DOHH2 (cell line): ENCODE data around the gene MICAL2.

Experiments
- H3F3A ChIP-seq: fragments of 200-600 bp; sonication (generic), shearing (Covaris generic); 2 replicates; pipeline ENCODE4 v1.6.0; 2016; ENCODE audit warnings: antibody characterized with exemption, mild to moderate bottlenecking; ENCODE audit not compliant: control insufficient read depth, insufficient read depth
- H3K27ac ChIP-seq: fragments of 200-600 bp; sonication (generic); 2 replicates; pipeline ENCODE4 v1.5.1; 2014; ENCODE audit warnings: low read depth, mild to moderate bottlenecking, low read length, moderate library complexity
- H3K27me3 ChIP-seq: fragments of 200-600 bp; sonication (generic); 2 replicates; pipeline ENCODE4 v1.6.1; 2014; ENCODE audit warnings: mild to moderate bottlenecking, low read length, mixed read lengths; ENCODE audit not compliant: control insufficient read depth
- H3K36me3 ChIP-seq: fragments of 200-600 bp; sonication (generic); 2 replicates; pipeline ENCODE4 v1.6.1; 2014; ENCODE audit warnings: mild to moderate bottlenecking, low read length, moderate library complexity, mixed read lengths; ENCODE audit not compliant: control insufficient read depth
- H3K4me1 ChIP-seq: fragments of 200-600 bp; sonication (generic); 2 replicates; pipeline ENCODE4 v1.6.1; 2014; ENCODE audit warnings: mild to moderate bottlenecking, low read length, mixed read lengths; ENCODE audit not compliant: control insufficient read depth
- H3K4me2 ChIP-seq: fragments of 200-600 bp; sonication (generic); 2 replicates; pipeline ENCODE4 v1.6.0; 2014; ENCODE audit warnings: mild to moderate bottlenecking, low read length, moderate library complexity
- H3K4me3 ChIP-seq: fragments of 200-600 bp; sonication (generic); 2 replicates; pipeline ENCODE4 v1.5.1; 2014; ENCODE audit warnings: mild to moderate bottlenecking, low read length, mixed read lengths
- H3K79me2 ChIP-seq: fragments of 200-600 bp; sonication (generic); 2 replicates; pipeline ENCODE4 v1.6.1; 2014; ENCODE audit warnings: mild to moderate bottlenecking, low read length, mixed read lengths; ENCODE audit not compliant: control insufficient read depth
- H3K9me2 ChIP-seq: fragments of 200-600 bp; sonication (generic); replicated peaks from 2 replicates; pipeline ENCODE4 v1.6.1; 2014; ENCODE audit warnings: mild to moderate bottlenecking, low read length, mixed read lengths; ENCODE audit not compliant: control insufficient read depth
- H3K9me3 ChIP-seq: fragments of 200-600 bp; sonication (generic); 2 replicates; pipeline ENCODE4 v1.6.1; 2014; ENCODE audit warnings: antibody characterized with exemption, low read length, mixed read lengths; ENCODE audit not compliant: control insufficient read depth, insufficient read depth
- H4K20me1 ChIP-seq: fragments of 200-600 bp; sonication (generic); 2 replicates; pipeline ENCODE4 v1.6.0; 2014; ENCODE audit warnings: low read depth, mild to moderate bottlenecking, antibody characterized with exemption, low read length, moderate library complexity; ENCODE audit not compliant: control insufficient read depth, insufficient read depth
- CTCF ChIP-seq: fragments of 200-600 bp; sonication (generic); IDR thresholded peaks from one replicate; pipeline ENCODE4 v1.5.1; 2014; ENCODE audit warnings: antibody characterized with exemption, mild to moderate bottlenecking, low read depth, low read length; ENCODE audit not compliant: poor library complexity, severe bottlenecking
- EZH2phosphoT487 ChIP-seq: fragments of 200-600 bp; sonication (generic); IDR thresholded peaks from 2 replicates; pipeline ENCODE4 v1.6.1; 2017; ENCODE audit warnings: borderline replicate concordance, mild to moderate bottlenecking, antibody characterized with exemption, low read length, moderate library complexity, mixed read lengths

MICAL2 gene

GRCh38 chr11:12235947-12236743 is 125.8 kb downstream of the MICAL2 start:
- Histone ChIP-seq H3K4me1 (no peaks in the 10 kb centered on the region), H4K20me1 (no peaks in the 10 kb centered on the region), H3K9me2 (no peaks in the 10 kb centered on the region), H3K4me2 (no peak overlapping the region), H3F3A (no peaks in the 10 kb centered on the region), H3K79me2 (no peaks in the 10 kb centered on the region), H3K27me3 (no peaks in the 10 kb centered on the region), H3K9me3 (no peaks in the 10 kb centered on the region), H3K4me3 (no peak overlapping the region), H3K36me3 (no peaks in the 10 kb centered on the region), H3K27ac (no peak overlapping the region)
- TF ChIP-seq EZH2phosphoT487: no peak
- peak; percentile 66 for TF ChIP-seq CTCF

GRCh38 chr11:12236744-12237101 is 126.3 kb downstream of the MICAL2 start:
- no peak overlapping the region for H3K27ac ChIP-seq

GRCh38 chr11:12237381-12237784 is 127.0 kb downstream of the MICAL2 start:
- Histone ChIP-seq H3K27me3 (no peaks in the 10 kb centered on the region), H4K20me1 (no peaks in the 10 kb centered on the region), H3K4me1 (no peaks in the 10 kb centered on the region), H3F3A (no peaks in the 10 kb centered on the region), H3K4me2 (no peak overlapping the region), H3K9me3 (no peaks in the 10 kb centered on the region), H3K79me2 (no peaks in the 10 kb centered on the region), H3K4me3 (no peak overlapping the region), H3K27ac (no peak overlapping the region), H3K36me3 (no peaks in the 10 kb centered on the region), H3K9me2 (no peaks in the 10 kb centered on the region)
- TF ChIP-seq CTCF (no peak), EZH2phosphoT487 (no peak)

More at GRCh38 chr11:12236744-12237101, 126.3 kb downstream of the MICAL2 start:
- Histone ChIP-seq H3K4me2 (no peak overlapping the region), H3K9me3 (no peaks in the 10 kb centered on the region), H3K4me3 (no peak overlapping the region), H4K20me1 (no peaks in the 10 kb centered on the region), H3K4me1 (no peaks in the 10 kb centered on the region), H3K27me3 (no peaks in the 10 kb centered on the region), H3K9me2 (no peaks in the 10 kb centered on the region), H3K79me2 (no peaks in the 10 kb centered on the region), H3K36me3 (no peaks in the 10 kb centered on the region), H3F3A (no peaks in the 10 kb centered on the region)
- TF ChIP-seq CTCF (no peak), EZH2phosphoT487 (no peak)
